DND-41 (cell line): ENCODE measurements around the gene DIAPH3.

Experiments used
- CTCF ChIP-seq: IDR thresholded peaks from 2 replicates; pipeline ENCODE4 v1.5.1; 2012; ENCODE audit warnings: borderline replicate concordance, low read length, moderate library complexity, mild to moderate bottlenecking; ENCODE audit not compliant: poor library complexity, severe bottlenecking; ENCODE audit errors: extremely low read depth
- EZH2 ChIP-seq: IDR thresholded peaks from 3 replicates; pipeline ENCODE4 v1.6.1; 2012; ENCODE audit warnings: borderline replicate concordance, low read depth, mild to moderate bottlenecking, moderate library complexity, low read length, inconsistent platforms; ENCODE audit not compliant: severe bottlenecking

GRCh38 chr13:60182907-60183306, 19.2 kb upstream of the DIAPH3 start:
- TF ChIP-seq CTCF (no peak), EZH2 (no peak)
